ENCODE results near the gene CDHR2. TPM values are rescaled to one million over a fixed set of nuclear protein-coding genes. Genes with fewer than 3 reads are reported as not detected.

CDHR2 gene, protein sequence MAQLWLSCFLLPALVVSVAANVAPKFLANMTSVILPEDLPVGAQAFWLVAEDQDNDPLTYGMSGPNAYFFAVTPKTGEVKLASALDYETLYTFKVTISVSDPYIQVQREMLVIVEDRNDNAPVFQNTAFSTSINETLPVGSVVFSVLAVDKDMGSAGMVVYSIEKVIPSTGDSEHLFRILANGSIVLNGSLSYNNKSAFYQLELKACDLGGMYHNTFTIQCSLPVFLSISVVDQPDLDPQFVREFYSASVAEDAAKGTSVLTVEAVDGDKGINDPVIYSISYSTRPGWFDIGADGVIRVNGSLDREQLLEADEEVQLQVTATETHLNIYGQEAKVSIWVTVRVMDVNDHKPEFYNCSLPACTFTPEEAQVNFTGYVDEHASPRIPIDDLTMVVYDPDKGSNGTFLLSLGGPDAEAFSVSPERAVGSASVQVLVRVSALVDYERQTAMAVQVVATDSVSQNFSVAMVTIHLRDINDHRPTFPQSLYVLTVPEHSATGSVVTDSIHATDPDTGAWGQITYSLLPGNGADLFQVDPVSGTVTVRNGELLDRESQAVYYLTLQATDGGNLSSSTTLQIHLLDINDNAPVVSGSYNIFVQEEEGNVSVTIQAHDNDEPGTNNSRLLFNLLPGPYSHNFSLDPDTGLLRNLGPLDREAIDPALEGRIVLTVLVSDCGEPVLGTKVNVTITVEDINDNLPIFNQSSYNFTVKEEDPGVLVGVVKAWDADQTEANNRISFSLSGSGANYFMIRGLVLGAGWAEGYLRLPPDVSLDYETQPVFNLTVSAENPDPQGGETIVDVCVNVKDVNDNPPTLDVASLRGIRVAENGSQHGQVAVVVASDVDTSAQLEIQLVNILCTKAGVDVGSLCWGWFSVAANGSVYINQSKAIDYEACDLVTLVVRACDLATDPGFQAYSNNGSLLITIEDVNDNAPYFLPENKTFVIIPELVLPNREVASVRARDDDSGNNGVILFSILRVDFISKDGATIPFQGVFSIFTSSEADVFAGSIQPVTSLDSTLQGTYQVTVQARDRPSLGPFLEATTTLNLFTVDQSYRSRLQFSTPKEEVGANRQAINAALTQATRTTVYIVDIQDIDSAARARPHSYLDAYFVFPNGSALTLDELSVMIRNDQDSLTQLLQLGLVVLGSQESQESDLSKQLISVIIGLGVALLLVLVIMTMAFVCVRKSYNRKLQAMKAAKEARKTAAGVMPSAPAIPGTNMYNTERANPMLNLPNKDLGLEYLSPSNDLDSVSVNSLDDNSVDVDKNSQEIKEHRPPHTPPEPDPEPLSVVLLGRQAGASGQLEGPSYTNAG (N-terminal part only)
- 0.36 TPM in 1 of 2 replicates, not detected in the other for total RNA-seq (2014; rRNA removed; shearing (Covaris generic))

GRCh38 chr5:176548967-176549444, at the start of gene CDHR2:
Gene CDHR2, plus strand, starts transcription at chr5:176549342. Its CDS starts 16,011 bp downstream, at chr5:176565353.
- no peak for DNase-seq (ENCODE audit: low read depth)

DNA sequence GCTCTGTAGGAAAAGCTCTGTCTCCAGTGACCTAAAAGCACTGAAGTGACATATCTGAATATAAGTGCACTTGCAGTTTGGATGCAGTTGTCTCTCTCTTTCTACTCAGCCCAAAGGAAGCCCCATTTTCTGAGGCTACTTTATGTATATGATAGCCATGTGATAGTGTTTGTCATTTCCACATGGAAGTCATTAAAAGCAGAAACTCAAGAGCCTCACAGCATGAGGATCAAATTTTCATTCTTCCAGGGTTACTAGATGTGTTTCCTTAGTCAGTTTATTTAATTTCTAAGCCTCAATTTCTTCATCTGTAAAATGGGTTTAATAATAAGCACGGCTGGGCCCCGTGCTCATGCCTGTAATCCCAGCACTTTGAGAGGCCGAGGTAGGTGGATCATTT, 48.6 kb upstream of the CDHR2 start:
- no peak for DNase-seq (ENCODE audit: low read depth)

DNA sequence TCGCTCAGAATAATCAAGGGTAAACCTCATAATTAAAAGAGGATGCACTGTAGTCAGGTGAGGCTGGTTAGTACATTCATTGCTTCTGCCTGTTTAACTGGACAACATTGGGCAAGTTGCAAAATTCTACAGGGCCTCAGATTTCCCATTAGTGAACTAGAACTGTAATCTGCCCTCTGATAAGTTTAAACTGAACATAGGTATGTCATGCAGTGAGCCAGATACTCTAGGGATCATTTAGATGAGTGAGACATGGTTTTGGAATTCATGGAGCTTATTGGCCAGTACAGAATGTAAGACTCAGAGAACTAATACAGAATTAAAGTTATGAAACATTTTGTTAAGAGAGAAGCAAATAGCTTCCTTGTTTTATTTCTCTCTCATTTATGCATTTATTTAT, 47.8 kb upstream of the CDHR2 start:
- no peak for DNase-seq (ENCODE audit: low read depth)

- no peak for DNase-seq (ENCODE audit: low read depth)
Measured at GRCh38 chr5:176503496-176503895, 45.6 kb upstream of the CDHR2 start.

- no peak for DNase-seq (ENCODE audit: low read depth)
Measured at GRCh38 chr5:176507911-176508310, 41.2 kb upstream of the CDHR2 start.

DNA sequence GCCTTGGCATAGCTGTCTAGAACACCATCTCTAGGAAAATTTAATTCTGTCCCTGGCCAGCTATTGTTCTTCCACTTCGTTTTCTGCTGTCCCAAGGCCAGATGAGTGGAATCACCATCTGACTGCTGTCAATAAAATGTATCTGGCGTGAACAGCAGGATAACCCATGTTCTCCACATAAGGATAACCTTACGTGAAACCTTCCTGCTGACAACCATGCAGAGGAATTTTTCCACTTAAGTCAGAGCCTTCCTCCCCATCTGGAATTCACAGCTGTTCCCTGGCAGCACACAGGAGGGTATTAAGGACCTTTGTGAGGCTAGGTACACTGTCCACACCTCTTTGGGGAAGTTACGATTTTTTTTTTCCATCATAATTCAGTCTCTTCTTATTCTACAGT, 40.5 kb upstream of the CDHR2 start:
- no peak for DNase-seq (ENCODE audit: low read depth)

DNA sequence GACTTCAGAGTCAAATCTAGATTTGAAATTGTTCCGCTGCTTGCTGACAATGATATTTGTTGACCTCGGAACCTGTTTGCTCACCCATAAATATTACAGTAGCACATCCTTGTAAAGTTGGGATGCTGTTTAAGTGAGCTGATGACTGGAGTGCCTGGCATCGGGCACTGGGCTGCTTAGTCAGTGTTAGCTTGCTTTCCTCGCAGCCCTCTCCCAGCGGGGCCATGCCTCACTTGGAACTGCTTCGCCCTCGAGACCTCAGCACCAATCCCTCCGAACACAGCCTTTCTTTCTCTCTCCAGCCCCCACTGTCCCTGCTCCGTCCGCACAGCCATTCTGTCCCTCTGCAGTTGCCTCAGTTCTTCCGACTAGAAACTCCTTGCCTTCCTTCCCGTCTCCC, 35.4 kb upstream of the CDHR2 start:
- no peak for DNase-seq (ENCODE audit: low read depth)

GRCh38 chr5:176514244-176514950, 34.7 kb upstream of the CDHR2 start:
- peak; percentile 31 for DNase-seq (ENCODE audit: low read depth)

DNA sequence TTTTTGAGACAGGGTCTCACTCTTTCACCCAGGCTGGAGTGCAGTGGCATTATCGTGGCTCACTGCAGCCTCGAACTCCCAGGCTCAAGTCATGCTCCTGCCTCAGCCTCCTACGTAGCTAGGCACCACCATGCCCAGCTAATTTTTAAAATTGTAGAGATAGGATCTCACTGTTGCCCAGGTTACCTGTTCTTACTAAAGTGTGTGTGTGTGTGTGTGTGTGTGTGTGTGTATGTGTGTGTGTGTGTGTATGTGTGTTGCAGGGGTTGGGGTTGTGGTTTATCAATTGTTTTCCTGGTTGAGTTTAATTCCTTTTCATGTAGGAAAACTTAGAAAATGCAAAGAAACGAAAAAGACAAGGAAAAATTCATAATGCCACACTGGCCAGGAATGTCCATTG, 33.7 kb upstream of the CDHR2 start:
- DNase-seq (ENCODE audit: low read depth) = no peak

DNA sequence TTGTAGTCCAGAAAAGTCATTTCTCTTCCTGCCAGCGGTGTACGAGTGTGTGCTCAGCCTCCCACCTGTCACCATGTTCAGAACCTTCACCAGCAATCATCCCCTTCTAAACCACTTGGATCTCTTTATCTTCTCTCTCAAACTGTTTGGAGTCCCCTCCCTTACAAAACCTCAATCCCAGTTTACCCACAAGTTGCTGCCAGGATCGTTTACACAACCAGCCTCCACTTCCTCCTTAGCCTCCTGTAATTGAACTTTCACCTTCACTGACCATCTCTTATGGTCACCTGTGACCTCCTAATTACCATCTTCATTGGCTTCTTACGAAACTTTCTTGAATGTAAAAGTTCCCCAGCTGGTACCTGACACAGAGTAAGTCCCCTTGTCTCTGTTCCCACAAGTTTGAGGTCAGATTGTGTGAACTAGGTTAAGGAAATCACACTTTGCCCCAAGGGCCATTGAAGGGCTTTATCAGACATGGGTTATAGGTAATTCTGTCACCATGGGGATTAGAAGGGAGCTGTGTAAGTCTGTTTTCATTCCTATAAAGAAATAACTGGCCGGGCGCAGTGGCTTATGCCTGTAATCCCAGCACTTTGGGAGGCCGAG, 32.0 kb upstream of the CDHR2 start:
- DNase-seq (ENCODE audit: low read depth) = no peak

- DNase-seq (ENCODE audit: low read depth) = no peak
Measured at GRCh38 chr5:176519810-176520720, 29.1 kb upstream of the CDHR2 start.

- DNase-seq (ENCODE audit: low read depth) = no peak
Measured at GRCh38 chr5:176521286-176521685, 27.9 kb upstream of the CDHR2 start.

DNA sequence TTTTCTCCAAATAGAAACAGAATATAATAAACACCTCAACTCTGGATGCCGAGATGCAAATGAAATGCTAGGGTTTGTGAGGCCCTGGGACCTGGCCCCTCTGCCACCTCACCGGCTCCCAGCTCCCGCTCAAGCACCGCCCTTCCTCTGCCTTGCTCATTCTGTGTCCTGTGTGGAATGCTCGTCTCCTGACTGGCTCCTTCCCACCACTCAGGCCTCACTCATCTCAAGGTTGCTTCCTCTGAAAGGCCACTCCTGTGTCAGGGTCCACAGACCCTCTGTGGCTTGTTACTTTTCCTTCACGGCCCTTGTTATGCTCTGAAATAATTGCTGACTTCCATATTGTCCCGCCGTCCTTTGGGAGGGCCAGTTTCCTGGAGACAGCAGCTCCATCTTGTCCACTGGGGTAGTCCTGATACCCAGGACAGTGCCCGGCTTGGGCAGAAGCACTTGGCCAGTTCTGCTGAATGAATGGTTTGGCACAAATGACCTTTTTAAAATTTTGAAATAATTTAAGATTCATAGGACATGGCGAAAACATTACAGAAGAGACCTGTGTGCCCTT, 27.4 kb upstream of the CDHR2 start:
- DNase-seq (ENCODE audit: low read depth) = no peak

- DNase-seq (ENCODE audit: low read depth) = no peak
Measured at GRCh38 chr5:176524138-176524537, 25.0 kb upstream of the CDHR2 start.

DNA sequence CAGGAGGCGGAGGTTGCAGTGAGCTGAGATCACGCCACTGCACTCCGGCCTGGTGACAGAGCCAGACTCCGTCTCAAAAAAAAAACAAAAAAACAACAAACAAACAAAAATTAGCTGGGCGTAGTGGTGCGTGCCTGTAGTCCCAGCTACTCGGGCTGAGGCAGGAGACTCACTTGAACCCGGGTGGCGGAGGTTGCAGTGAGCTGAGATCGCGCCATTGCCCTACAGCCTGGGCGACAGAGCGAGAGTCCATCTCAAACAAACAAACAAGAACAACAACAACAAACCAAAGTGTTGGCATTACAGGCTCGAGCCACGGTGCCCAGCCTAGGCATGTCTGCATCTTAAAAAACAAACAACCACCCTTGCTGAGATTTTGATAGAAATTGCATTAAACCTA, 24.2 kb upstream of the CDHR2 start:
- DNase-seq (ENCODE audit: low read depth) = no peak

- no peak for DNase-seq (ENCODE audit: low read depth)
Measured at GRCh38 chr5:176525677-176526076, 23.5 kb upstream of the CDHR2 start.

GRCh38 chr5:176526462-176526861, 22.7 kb upstream of the CDHR2 start:
- DNase-seq (ENCODE audit: low read depth) = no peak

GRCh38 chr5:176527246-176528222, 21.6 kb upstream of the CDHR2 start:
- no peak for DNase-seq (ENCODE audit: low read depth)
